IPS DF 6.9 (cell line): ENCODE results near the gene NCR2.
A peak's percentile ranks its signal among the peaks of the same experiment; 100 is the strongest.

Experiments
- DNase-seq: peaks from one replicate; pipeline ENCODE4 v3.0.0-alpha.2; 2013; ENCODE audit warnings: low read depth, low spot score
- H3K27ac ChIP-seq: one replicate; pipeline ENCODE4 v1.5.1; 2013; ENCODE audit warnings: low read length, control low read depth
- H3K27me3 ChIP-seq: 2 replicates; pipeline ENCODE4 v1.6.1; 2013; ENCODE audit warnings: mild to moderate bottlenecking, low read length; ENCODE audit not compliant: control insufficient read depth, insufficient read depth
- H3K36me3 ChIP-seq: 2 replicates; pipeline ENCODE4 v1.6.1; 2013; ENCODE audit warnings: low read length; ENCODE audit not compliant: control insufficient read depth, insufficient read depth
- H3K4me1 ChIP-seq: 2 replicates; pipeline ENCODE4 v1.6.1; 2013; ENCODE audit warnings: low read length; ENCODE audit not compliant: control insufficient read depth, insufficient read depth
- H3K4me3 ChIP-seq: 2 replicates; pipeline ENCODE4 v1.5.1; 2013; ENCODE audit warnings: mild to moderate bottlenecking, low read length
- H3K9me3 ChIP-seq: 2 replicates; pipeline ENCODE4 v1.6.1; 2013; ENCODE audit warnings: low read length, inconsistent platforms; ENCODE audit not compliant: control insufficient read depth, insufficient read depth
- WGBS: extraction: QIAGEN DNeasy Blood & Tissue Kit; methylation state at CpG from one replicate; pipeline ENCODE4 v1.1.7; 2013; ENCODE audit warnings: mixed read lengths, missing lambda C conversion rate; ENCODE audit not compliant: insufficient read length, insufficient coverage; 5-methylcytosine and 5-hydroxymethylcytosine counted together

The NCR2 gene

DNA sequence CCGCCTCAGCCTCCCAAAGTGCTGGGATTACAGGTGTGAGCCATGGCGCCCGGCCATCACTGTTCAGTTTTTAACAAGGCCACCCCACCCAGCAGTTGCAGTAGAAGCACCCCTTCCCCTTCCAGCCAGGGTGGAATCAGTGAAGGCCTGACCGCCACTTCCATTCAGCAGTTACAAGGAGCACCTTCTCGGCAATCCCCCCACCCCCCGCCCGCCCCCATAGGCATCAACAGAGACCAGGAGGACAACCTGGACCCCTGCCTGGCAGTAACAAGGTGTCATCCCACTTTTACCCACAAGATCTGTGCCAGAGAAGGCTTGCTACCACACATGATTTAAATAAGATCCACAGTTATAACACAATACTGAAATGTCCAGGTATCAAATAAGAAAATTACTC lies 23.1 kb downstream of the NCR2 start:
- Histone ChIP-seq H3K4me3 (no peak overlapping the region), H3K9me3 (peaks cover 2% of the 10 kb centered on the region), H3K4me1 (no peaks in the 10 kb centered on the region), H3K27ac (no peak overlapping the region), H3K27me3 (no peaks in the 10 kb centered on the region), H3K36me3 (no peaks in the 10 kb centered on the region)
- WGBS: no CpG with 5 or more reads among the region's 7 CpGs
- no peak for DNase-seq

DNA sequence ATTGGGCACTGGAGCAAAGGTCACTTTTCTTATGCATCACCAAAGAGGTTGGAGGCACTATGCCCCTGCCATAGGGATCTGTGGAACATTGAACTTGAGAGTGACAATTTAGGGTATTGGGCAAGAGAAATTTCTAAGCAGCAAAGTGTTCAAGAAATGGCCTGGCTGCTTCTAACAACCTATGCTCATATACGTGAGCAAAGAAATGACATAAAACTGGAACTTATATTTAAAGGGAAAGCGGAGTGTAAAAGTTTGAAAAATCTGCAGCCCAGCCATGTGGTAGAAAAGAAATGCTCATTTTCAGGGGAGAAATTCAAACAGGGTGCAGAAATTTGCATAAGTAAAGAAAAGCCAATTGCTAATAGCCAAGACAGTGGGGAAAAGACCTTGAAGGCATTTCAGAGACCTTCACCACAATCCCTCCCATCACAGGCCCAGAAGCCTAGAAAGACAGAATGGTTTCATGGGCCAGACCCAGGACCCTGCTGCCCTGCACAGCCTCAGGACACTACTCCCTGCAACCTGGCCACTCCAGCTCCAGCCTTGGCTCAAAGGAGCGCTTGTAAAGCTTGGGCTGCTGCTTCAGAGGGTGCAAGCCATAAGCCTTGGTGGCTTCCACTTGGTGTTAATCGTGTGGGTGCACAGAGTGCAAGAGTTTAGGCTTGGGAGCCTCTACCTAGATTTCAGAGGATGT lies 24.4 kb downstream of the NCR2 start:
- H3K4me1 ChIP-seq: no peaks in the 10 kb centered on the region
- H3K27me3 ChIP-seq: no peaks in the 10 kb centered on the region
- no peak overlapping the region for H3K27ac ChIP-seq
- peaks cover 2% of the 10 kb centered on the region for H3K9me3 ChIP-seq
- no peaks in the 10 kb centered on the region for H3K36me3 ChIP-seq
- no CpG with 5 or more reads among the region's 4 CpGs for WGBS
- DNase-seq: no peak
- H3K4me3 ChIP-seq: no peak overlapping the region

DNA sequence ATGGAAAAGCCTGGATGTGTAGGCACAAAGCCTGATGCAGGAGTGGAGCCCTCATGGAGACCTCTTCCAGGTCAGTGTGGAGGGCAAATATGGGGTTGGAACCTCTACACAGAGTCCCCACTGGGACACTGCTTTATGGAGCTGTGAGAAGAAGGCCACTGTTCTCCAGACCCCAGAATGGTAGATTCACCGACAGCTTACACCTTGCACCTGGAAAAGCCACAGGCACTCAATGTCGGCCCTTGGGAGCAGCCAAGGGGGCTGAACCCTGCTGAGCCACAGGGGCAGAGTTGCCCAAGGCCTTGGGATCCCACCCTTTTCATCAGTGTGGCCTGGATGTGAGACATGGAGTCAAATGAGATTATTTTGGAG lies 24.9 kb downstream of the NCR2 start:
- Histone ChIP-seq H3K4me1 (no peaks in the 10 kb centered on the region), H3K27me3 (no peaks in the 10 kb centered on the region), H3K36me3 (no peaks in the 10 kb centered on the region), H3K27ac (no peak overlapping the region), H3K4me3 (no peak overlapping the region), H3K9me3 (peaks cover 2% of the 10 kb centered on the region)
- no peak for DNase-seq
- no CpG with 5 or more reads among the region's 2 CpGs for WGBS

DNA sequence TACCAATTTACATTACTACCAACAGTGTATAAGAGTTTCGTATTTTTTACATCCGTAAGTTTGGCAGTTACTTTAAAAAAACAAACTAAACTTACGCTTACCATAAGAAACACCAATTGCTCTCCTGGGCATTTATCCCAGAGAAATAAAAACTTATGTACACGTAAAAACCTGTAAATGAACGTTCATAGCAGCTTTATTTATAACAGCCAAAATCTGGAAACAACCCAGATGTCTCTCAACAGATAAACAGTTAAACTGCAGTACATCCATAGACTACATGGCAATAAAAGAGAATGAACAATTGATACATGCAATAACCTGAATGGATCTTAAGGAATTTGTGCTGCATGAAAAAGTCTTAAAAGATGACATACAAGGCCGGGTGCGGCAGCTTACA lies 30.7 kb downstream of the NCR2 start:
- H3K36me3 ChIP-seq: no peaks in the 10 kb centered on the region
- no peak overlapping the region for H3K27ac ChIP-seq
- H3K4me3 ChIP-seq: no peak overlapping the region
- H3K27me3 ChIP-seq: peaks cover 21% of the 10 kb centered on the region
- WGBS: no CpG with 5 or more reads among the region's 7 CpGs
- H3K4me1 ChIP-seq: no peaks in the 10 kb centered on the region
- DNase-seq: no peak
- H3K9me3 ChIP-seq: no peaks in the 10 kb centered on the region

DNA sequence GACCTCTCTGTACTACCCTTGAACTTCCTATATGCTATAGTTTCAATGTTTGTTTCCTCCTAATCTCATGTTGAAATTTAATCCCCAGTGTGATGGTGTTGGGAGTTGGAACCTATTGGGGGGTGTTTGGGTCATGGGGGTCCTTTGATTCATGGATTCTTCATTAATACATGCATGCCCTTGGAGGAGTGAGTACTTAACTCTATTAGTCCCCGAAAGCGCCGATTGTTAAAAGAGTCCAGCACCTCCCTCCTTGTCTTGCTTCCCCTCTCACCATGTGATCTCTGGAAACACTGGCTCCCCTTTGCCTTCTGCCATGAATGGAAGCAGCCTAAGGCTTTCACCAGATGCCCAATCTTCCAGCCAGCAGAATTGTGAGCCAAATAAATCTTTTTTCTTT lies 31.7 kb downstream of the NCR2 start:
- no peaks in the 10 kb centered on the region for H3K4me1 ChIP-seq
- peaks cover 29% of the 10 kb centered on the region for H3K27me3 ChIP-seq
- no peaks in the 10 kb centered on the region for H3K9me3 ChIP-seq
- DNase-seq: no peak
- no CpG with 5 or more reads among the region's 3 CpGs for WGBS
- no peaks in the 10 kb centered on the region for H3K36me3 ChIP-seq
- no peak overlapping the region for H3K27ac ChIP-seq
- no peak overlapping the region for H3K4me3 ChIP-seq

DNA sequence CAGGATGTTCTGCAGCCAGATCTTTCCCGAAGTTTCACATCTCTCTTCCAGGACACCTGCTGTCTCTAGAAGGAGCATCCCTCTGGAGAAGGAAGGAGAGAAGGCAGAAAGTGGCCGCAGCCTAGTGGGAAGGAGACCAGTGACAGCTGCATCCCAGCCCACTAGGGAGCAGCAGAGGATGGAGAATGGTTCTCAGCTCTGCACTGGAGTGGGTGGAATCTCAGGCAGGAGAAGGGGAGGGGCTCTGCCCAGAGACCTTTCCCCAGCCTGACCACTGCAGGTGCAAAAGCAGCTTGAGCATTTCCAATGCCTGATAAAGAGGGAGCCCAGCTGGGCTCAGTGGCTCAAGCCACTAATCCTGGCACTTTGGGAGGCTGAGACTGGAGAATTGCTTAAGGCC lies 32.3 kb downstream of the NCR2 start:
- Histone ChIP-seq H3K9me3 (no peaks in the 10 kb centered on the region), H3K4me3 (no peak overlapping the region), H3K27ac (no peak overlapping the region), H3K36me3 (no peaks in the 10 kb centered on the region), H3K4me1 (peaks cover 2% of the 10 kb centered on the region; the same call in 1 of the 2 replicates), H3K27me3 (peaks cover 36% of the 10 kb centered on the region)
- DNase-seq: no peak
- no CpG with 5 or more reads among the region's 2 CpGs for WGBS

DNA sequence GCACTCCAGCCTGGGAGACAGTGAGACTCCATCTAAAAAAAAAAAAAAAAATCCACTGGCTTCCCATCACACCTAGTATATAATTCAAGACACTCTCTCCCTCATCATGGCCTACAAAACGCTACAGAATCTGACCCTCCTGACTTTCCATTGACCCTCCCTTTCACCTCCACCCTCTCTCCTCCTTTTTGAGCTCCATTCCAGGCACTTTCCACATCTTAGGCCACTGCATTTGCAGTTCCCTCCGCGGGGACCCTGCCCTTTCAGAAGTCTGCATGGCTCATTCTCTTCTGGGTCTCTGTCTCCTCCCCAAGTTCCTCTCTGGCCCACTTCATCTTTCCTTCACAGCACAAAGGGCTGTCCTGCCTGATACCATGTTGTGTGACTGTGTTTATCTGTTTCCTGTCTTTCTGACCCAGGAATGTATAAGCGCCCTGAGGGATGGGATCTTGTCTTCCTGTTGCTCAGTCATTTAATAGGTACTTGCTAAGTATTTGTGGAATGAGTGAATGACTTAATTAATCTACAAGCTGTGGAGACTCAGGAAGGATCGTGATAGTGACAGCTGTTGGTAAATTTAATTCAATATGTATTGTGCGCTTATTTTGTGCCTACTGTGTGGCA lies 35.2 kb downstream of the NCR2 start:
- Histone ChIP-seq H3K27me3 (peaks cover 61% of the 10 kb centered on the region), H3K4me3 (no peak overlapping the region), H3K36me3 (no peaks in the 10 kb centered on the region; the same call in 1 of the 2 replicates), H3K9me3 (no peaks in the 10 kb centered on the region), H3K4me1 (peaks cover 11% of the 10 kb centered on the region), H3K27ac (no peak overlapping the region)
- no peak for DNase-seq
- no CpG with 5 or more reads among the region's 6 CpGs for WGBS

DNA sequence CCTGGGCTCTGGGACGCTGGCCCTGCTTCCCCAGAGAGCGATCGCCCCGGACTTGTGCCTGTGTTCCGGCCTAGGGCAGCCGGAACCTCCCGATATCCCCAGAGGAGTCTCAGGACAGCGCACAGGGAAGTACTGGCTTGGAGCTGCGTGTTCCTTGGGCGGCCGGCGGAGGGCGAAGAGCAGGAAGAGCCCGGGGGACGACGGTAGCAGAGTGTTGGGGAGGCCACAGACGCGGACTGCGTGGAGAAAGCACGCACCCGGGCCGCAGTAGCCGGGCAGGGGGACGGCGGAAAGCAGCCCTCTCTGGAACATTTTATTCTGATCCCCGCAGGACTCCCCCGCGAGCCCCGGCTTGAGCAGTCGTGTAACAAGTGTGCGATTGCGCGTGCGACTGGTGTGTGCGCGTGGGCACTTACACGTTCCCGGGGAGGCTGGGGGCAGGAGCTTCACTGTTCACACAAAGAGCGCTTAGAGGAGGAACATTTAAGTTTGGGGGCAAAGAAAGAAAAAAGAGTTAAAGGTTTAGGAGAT lies 36.1 kb downstream of the NCR2 start:
- no peak overlapping the region; the same call in 1 of the 2 replicates for H3K4me3 ChIP-seq
- no peaks in the 10 kb centered on the region; the same call in 1 of the 2 replicates for H3K36me3 ChIP-seq
- H3K27me3 ChIP-seq: peaks cover 70% of the 10 kb centered on the region
- no peaks in the 10 kb centered on the region for H3K9me3 ChIP-seq
- no CpG with 5 or more reads among the region's 39 CpGs for WGBS
- DNase-seq: no peak
- no peak overlapping the region for H3K27ac ChIP-seq
- peaks cover 11% of the 10 kb centered on the region for H3K4me1 ChIP-seq

DNA sequence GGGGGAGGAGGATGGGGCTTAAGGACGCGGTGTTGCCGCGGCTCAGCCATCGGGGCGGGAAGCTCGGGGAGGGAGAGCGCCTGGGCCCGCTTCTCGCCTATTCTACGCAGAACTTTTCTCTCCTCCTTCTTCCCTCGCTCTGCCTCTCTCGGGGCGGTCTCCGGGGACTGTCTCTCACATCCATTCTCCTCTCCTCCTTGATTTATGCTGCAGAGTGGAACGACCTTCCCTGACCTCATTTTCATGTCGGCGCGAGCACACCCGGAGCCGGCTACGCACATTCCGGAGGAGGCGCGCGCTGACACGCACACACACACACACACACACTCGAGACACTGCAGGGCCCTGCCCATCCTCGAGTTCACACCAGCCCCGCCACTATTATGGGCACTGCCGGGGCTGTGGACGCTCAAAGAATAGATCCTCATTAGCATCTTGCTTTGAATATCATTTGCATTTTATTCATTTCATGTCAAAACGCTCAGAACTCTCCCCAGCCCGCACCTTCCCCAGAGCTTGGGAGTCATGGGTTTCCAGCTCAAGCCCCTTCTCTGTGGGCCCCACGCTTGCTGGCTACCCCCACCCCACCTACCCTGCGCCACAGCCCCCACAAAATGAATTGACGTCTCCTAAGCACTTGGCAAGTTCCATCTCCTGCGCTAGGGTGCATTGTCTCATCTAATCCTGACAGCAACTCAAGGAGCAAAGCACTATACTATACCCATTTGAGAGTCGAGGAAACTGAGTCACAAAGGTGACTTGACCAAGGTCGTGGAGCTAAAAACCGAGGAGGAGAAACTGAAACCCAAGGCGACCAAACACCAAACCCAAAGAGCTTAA lies 36.8 kb downstream of the NCR2 start:
- Histone ChIP-seq H3K36me3 (no peaks in the 10 kb centered on the region; the same call in 1 of the 2 replicates), H3K9me3 (no peaks in the 10 kb centered on the region), H3K4me3 (no peak overlapping the region; the same call in 1 of the 2 replicates), H3K4me1 (peaks cover 11% of the 10 kb centered on the region), H3K27ac (no peak overlapping the region), H3K27me3 (peaks cover 77% of the 10 kb centered on the region)
- no CpG with 5 or more reads among the region's 42 CpGs for WGBS
- DNase-seq: no peak

DNA sequence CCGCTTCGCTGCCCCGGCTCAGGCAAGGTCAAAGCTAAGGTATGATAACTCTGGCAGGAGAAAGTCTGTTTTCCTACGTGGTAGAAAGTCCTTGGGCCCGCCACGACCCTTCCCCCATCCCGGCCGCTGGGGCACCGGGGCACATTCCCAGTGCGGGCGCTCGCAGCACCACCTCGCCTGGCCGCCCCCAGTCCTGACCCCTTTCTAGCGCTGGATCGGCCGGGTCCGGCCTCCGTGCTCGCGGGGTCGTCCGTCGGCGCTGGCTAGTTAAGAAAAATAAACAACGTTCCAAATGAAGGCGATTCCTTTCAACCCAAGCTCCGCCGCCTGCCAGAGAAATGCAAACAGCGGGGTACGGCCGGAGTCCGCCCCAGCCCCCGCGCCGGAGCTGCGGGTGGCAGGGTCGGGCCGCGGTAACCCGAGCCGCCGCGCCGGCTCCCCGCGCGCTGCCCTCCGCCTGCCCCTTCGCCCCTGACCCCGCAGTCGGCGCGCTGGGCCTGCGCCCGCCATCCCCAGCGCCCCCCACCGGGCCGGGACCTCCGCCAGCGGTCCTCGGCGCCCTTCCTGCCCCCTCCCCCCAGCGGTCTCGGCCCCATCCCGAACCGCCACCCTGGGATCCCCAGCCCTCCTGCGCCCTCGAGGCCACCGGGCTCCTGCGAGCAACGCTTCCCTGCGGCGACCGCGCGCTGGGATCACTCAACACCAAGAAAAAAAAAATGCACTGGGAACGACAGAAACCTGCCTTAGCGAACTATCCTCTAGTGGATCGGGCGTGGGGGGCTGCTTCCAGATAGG lies 37.6 kb downstream of the NCR2 start:
- Histone ChIP-seq H3K9me3 (no peaks in the 10 kb centered on the region), H3K4me3 (peak overlapping the region; percentile 4; the same call in 1 of the 2 replicates), H3K27ac (no peak overlapping the region), H3K27me3 (peaks cover 83% of the 10 kb centered on the region), H3K4me1 (peaks cover 11% of the 10 kb centered on the region), H3K36me3 (no peaks in the 10 kb centered on the region; the same call in 1 of the 2 replicates)
- no CpG with 5 or more reads among the region's 81 CpGs for WGBS
- DNase-seq: no peak
